HepG2 (cell line): ENCODE data around the gene SLC7A6OS. TPM values are rescaled to one million over a fixed set of nuclear protein-coding genes. Genes with fewer than 3 reads are reported as not detected.
A peak's percentile ranks its signal among the peaks of the same experiment; 100 is the strongest.

Experiments used
- CCAR2 ChIP-seq: fragments of 200-400 bp; formaldehyde crosslinking; optimal IDR thresholded peaks from 2 replicates; pipeline ENCODE3; 2018; ENCODE audit warnings: low read depth, mild to moderate bottlenecking, low read length, moderate library complexity
- FOXA1 ChIP-seq, 2 experiments: fragments of 450-650 bp in 1 of 2; sonication (generic) in 1 of 2; formaldehyde crosslinking in 1 of 2; IDR thresholded peaks; 2 replicates each; pipeline versions ENCODE4 v1.4.0 to v1.6.1; 2016 to 2020; ENCODE audit warnings: missing genetic modification reagents in 1 of 2
- HHEX ChIP-seq: IDR thresholded peaks from 2 replicates; pipeline ENCODE4 v1.6.1; 2016; ENCODE audit warnings: control low read depth
- KAT2B ChIP-seq: fragments of 150-350 bp; IDR thresholded peaks from 2 replicates; pipeline ENCODE4 v1.6.1; 2014; ENCODE audit warnings: low read depth, low read length, borderline replicate concordance
- TBX3 ChIP-seq: fragments of 450-650 bp; IDR thresholded peaks from 2 replicates; pipeline ENCODE4 v1.6.1; 2017; ENCODE audit warnings: antibody characterized with exemption, mild to moderate bottlenecking, inconsistent platforms, borderline replicate concordance
- ZNF607 ChIP-seq: sonication (generic); formaldehyde crosslinking; IDR thresholded peaks from 2 replicates; pipeline ENCODE4 v1.5.1; 2020; ENCODE audit warnings: missing genetic modification reagents, mild to moderate bottlenecking, borderline replicate concordance
- ZNF674 ChIP-seq: sonication (generic); formaldehyde crosslinking; IDR thresholded peaks from 2 replicates; pipeline ENCODE4 v1.5.0; 2020; ENCODE audit warnings: low read depth, mild to moderate bottlenecking, missing genetic modification reagents
- ZNF747 ChIP-seq: sonication (generic); formaldehyde crosslinking; IDR thresholded peaks from 2 replicates; pipeline ENCODE4 v1.8.1; 2023; ENCODE audit warnings: missing genetic modification reagents, mild to moderate bottlenecking, borderline replicate concordance
- polyA plus RNA-seq, 8 experiments: library from polyadenylated mRNA; depleted of rRNA in 3 of 8; stranded (reverse) in 7 of 8; unstranded in 1 of 8; fragments of >200 nt; fragmentation: Illumina TruSeq in 4 of 8; extraction: Trizol in 4 of 8; gene quantifications; 2 replicates each; pipeline versions ENCODE4 v1.2.1 to v1.2.3, GENCODE V29; 2011 to 2016; ENCODE audit warnings: low read depth in 4 of 8, missing spikeins in 1 of 8, mixed read lengths in 1 of 8; ENCODE audit not compliant: insufficient read depth in 1 of 8
- total RNA-seq, 5 experiments: library from RNA; depleted of rRNA; stranded (reverse); fragments of >200 nt; fragmentation: Illumina TruSeq; extraction: Trizol; gene quantifications; 2 replicates each; pipeline ENCODE4 v1.2.3, GENCODE V29; 2016; ENCODE audit warnings: low read depth in 1 of 5
- TF ChIP-seq, protein P1 (sequence below): IDR thresholded peaks from 2 replicates; pipeline ENCODE4 v1.4.0; 2020; ENCODE audit warnings: mild to moderate bottlenecking, missing genetic modification reagents
- TF ChIP-seq, protein P2 (sequence below): sonication (generic); formaldehyde crosslinking; IDR thresholded peaks from 2 replicates; pipeline ENCODE4 v1.4.0; 2020; ENCODE audit warnings: missing genetic modification reagents
- TF ChIP-seq, protein P3 (sequence below): sonication (generic); formaldehyde crosslinking; IDR thresholded peaks from 2 replicates; pipeline ENCODE4 v1.4.0; 2020; ENCODE audit warnings: mild to moderate bottlenecking, missing genetic modification reagents
- TF ChIP-seq, protein P4 (sequence below): IDR thresholded peaks from 2 replicates; pipeline ENCODE4 v1.6.1; 2016
- TF ChIP-seq, protein P5 (sequence below): sonication (generic); formaldehyde crosslinking; IDR thresholded peaks from 2 replicates; pipeline ENCODE4 v1.5.0; 2020; ENCODE audit warnings: missing genetic modification reagents
- TF ChIP-seq, protein P6 (sequence below): sonication (generic); formaldehyde crosslinking; IDR thresholded peaks from 2 replicates; pipeline ENCODE4 v1.4.0; 2020; ENCODE audit warnings: missing genetic modification reagents
- TF ChIP-seq, protein P7 (sequence below): sonication (generic); formaldehyde crosslinking; IDR thresholded peaks from 2 replicates; pipeline ENCODE4 v1.4.0; 2020; ENCODE audit warnings: mild to moderate bottlenecking, missing genetic modification reagents
- TF ChIP-seq, protein P8 (sequence below): IDR thresholded peaks from 2 replicates; pipeline ENCODE4 v1.6.1; 2016; ENCODE audit warnings: low read depth, borderline replicate concordance

The SLC7A6OS gene
- total and polyA plus RNA-seq, 2 of the 13 experiments (the other 11 are each of a cell fraction or from before 2014, with no cell fraction given), result 11.2 to 21.5 TPM

DNA sequence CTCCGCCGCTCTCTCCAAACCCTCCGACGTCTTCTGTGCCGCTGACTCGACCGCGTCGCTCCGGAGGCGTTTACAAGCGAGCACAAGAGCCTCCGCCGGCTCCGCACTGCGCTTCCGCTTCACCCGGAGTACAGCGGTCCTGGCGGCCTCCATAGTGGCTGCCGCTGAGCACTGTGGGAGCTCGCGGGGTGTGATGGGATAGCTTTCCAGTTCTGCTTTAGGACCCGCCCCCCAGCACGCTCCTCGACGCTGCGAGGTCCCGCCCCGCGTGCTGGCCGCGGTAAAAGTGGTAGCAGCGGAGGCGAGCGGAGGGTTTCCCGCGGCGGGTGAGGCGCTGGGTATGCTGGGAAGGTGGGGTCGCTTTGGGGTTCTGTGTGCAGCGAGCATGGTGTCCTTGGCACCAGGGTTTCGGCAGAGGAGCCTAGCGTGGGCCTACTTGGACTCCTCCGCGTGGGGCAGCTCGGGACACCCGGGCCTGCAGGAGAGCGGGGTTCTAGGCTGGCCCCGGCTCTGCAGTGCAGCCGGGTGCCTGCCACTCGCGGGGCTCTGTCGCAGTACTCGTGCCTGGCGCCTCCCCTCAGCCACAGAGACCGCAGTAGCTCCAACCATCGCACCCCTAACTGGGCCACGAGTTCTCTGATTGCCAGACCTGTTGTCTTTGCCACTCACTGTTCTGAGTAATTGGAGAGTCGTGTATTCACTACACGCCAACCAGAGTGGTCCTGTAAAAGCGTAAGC, at the start of gene SLC7A6OS, which contains the start of gene PRMT7 (continued):
- TF ChIP-seq, protein P1, sequence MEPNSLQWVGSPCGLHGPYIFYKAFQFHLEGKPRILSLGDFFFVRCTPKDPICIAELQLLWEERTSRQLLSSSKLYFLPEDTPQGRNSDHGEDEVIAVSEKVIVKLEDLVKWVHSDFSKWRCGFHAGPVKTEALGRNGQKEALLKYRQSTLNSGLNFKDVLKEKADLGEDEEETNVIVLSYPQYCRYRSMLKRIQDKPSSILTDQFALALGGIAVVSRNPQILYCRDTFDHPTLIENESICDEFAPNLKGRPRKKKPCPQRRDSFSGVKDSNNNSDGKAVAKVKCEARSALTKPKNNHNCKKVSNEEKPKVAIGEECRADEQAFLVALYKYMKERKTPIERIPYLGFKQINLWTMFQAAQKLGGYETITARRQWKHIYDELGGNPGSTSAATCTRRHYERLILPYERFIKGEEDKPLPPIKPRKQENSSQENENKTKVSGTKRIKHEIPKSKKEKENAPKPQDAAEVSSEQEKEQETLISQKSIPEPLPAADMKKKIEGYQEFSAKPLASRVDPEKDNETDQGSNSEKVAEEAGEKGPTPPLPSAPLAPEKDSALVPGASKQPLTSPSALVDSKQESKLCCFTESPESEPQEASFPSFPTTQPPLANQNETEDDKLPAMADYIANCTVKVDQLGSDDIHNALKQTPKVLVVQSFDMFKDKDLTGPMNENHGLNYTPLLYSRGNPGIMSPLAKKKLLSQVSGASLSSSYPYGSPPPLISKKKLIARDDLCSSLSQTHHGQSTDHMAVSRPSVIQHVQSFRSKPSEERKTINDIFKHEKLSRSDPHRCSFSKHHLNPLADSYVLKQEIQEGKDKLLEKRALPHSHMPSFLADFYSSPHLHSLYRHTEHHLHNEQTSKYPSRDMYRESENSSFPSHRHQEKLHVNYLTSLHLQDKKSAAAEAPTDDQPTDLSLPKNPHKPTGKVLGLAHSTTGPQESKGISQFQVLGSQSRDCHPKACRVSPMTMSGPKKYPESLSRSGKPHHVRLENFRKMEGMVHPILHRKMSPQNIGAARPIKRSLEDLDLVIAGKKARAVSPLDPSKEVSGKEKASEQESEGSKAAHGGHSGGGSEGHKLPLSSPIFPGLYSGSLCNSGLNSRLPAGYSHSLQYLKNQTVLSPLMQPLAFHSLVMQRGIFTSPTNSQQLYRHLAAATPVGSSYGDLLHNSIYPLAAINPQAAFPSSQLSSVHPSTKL, result peak; percentile 87
- TF ChIP-seq, protein P2, sequence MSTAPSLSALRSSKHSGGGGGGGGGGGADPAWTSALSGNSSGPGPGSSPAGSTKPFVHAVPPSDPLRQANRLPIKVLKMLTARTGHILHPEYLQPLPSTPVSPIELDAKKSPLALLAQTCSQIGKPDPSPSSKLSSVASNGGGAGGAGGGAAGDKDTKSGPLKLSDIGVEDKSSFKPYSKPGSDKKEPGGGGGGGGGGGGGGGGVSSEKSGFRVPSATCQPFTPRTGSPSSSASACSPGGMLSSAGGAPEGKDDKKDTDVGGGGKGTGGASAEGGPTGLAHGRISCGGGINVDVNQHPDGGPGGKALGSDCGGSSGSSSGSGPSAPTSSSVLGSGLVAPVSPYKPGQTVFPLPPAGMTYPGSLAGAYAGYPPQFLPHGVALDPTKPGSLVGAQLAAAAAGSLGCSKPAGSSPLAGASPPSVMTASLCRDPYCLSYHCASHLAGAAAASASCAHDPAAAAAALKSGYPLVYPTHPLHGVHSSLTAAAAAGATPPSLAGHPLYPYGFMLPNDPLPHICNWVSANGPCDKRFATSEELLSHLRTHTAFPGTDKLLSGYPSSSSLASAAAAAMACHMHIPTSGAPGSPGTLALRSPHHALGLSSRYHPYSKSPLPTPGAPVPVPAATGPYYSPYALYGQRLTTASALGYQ, result peak; percentile 91
- TF ChIP-seq FOXA1 (IDR thresholded peaks at IDR 0.05) (no peak), FOXA1 (CRISPR knock-in tag; IDR thresholded peaks at IDR 0.05) (peak; percentile 23), TBX3 (peak; percentile 43; the same call in 1 of the 2 replicates), ZNF607 (CRISPR knock-in tag) (peak; percentile 100), KAT2B (no peak), ZNF674 (peak; percentile 80; the same call in 1 of the 2 replicates), HHEX (CRISPR knock-in tag) (0 out of 2 replicates have a peak, but pooled peaks have one; percentile 31), CCAR2 (peak; percentile 75), ZNF747 (CRISPR knock-in tag) (peak; percentile 99)
- TF ChIP-seq, protein P3, sequence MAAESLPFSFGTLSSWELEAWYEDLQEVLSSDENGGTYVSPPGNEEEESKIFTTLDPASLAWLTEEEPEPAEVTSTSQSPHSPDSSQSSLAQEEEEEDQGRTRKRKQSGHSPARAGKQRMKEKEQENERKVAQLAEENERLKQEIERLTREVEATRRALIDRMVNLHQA (CRISPR knock-in tag), result peak; percentile 67; the same call in 1 of the 2 replicates
- TF ChIP-seq, protein P4, sequence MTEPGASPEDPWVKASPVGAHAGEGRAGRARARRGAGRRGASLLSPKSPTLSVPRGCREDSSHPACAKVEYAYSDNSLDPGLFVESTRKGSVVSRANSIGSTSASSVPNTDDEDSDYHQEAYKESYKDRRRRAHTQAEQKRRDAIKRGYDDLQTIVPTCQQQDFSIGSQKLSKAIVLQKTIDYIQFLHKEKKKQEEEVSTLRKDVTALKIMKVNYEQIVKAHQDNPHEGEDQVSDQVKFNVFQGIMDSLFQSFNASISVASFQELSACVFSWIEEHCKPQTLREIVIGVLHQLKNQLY (CRISPR knock-in tag), result peak; percentile 93
- TF ChIP-seq, protein P5, sequence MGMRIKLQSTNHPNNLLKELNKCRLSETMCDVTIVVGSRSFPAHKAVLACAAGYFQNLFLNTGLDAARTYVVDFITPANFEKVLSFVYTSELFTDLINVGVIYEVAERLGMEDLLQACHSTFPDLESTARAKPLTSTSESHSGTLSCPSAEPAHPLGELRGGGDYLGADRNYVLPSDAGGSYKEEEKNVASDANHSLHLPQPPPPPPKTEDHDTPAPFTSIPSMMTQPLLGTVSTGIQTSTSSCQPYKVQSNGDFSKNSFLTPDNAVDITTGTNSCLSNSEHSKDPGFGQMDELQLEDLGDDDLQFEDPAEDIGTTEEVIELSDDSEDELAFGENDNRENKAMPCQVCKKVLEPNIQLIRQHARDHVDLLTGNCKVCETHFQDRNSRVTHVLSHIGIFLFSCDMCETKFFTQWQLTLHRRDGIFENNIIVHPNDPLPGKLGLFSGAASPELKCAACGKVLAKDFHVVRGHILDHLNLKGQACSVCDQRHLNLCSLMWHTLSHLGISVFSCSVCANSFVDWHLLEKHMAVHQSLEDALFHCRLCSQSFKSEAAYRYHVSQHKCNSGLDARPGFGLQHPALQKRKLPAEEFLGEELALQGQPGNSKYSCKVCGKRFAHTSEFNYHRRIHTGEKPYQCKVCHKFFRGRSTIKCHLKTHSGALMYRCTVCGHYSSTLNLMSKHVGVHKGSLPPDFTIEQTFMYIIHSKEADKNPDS (CRISPR knock-in tag), result peak; percentile 98
- TF ChIP-seq, protein P6, sequence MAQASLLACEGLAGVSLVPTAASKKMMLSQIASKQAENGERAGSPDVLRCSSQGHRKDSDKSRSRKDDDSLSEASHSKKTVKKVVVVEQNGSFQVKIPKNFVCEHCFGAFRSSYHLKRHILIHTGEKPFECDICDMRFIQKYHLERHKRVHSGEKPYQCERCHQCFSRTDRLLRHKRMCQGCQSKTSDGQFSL (CRISPR knock-in tag), result peak; percentile 95
- TF ChIP-seq, protein P7, sequence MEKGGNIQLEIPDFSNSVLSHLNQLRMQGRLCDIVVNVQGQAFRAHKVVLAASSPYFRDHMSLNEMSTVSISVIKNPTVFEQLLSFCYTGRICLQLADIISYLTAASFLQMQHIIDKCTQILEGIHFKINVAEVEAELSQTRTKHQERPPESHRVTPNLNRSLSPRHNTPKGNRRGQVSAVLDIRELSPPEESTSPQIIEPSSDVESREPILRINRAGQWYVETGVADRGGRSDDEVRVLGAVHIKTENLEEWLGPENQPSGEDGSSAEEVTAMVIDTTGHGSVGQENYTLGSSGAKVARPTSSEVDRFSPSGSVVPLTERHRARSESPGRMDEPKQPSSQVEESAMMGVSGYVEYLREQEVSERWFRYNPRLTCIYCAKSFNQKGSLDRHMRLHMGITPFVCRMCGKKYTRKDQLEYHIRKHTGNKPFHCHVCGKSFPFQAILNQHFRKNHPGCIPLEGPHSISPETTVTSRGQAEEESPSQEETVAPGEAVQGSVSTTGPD (CRISPR knock-in tag), result 0 out of 2 replicates have a peak, but pooled peaks have one; percentile 62
- TF ChIP-seq, protein P8, sequence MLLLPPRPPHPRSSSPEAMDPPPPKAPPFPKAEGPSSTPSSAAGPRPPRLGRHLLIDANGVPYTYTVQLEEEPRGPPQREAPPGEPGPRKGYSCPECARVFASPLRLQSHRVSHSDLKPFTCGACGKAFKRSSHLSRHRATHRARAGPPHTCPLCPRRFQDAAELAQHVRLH (CRISPR knock-in tag), result peak; percentile 100
